GM11168 (cell line): ENCODE measurements around the gene DOCK7.
"Not testable (repeated sequence)": the region's sequence is repeated elsewhere in the genome, so short reads cannot be mapped to it uniquely, and the experiment has no call there.

Experiments
- in situ Hi-C: fragments of 300-500 bp; cut with MboI; formaldehyde crosslinking; loops from one replicate; pipeline ENCODE4 v1.12.0; 2022; ENCODE audit warnings: low sequenced_read_pairs; ENCODE audit not compliant: unreplicated experiment

DOCK7 gene

GRCh38 chr1:62706985-62707743 lies 19.0 kb upstream of the DOCK7 start:
- in situ Hi-C loops: no loop called here

- in situ Hi-C loops: not testable (repeated sequence)
Measured at GRCh38 chr1:62698161-62698560, 10.0 kb upstream of the DOCK7 start.

- in situ Hi-C loops: not testable (repeated sequence)
Measured at GRCh38 chr1:62694479-62694878, 6.3 kb upstream of the DOCK7 start.

- in situ Hi-C loops: no loop called here
Measured at GRCh38 chr1:62693123-62693522, 4.9 kb upstream of the DOCK7 start.

GRCh38 chr1:62691062-62691844 lies 3.1 kb upstream of the DOCK7 start:
- in situ Hi-C loops: no loop called here

- in situ Hi-C loops: no loop called here
Measured at GRCh38 chr1:62689524-62689923, 1.3 kb upstream of the DOCK7 start.

GRCh38 chr1:62688687-62689085 lies 500 bp upstream of the DOCK7 start:
- in situ Hi-C loops: no loop called here

GRCh38 chr1:62687421-62687902 lies 724 bp downstream of the DOCK7 start:
- in situ Hi-C loops: no loop called here

GRCh38 chr1:62686822-62687221 lies 1.4 kb downstream of the DOCK7 start:
- in situ Hi-C loops: no loop called here

- in situ Hi-C loops: no loop called here
Measured at GRCh38 chr1:62685431-62685859, 2.7 kb downstream of the DOCK7 start.

GRCh38 chr1:62682531-62682930 lies 5.7 kb downstream of the DOCK7 start:
- in situ Hi-C loops: no loop called here

- in situ Hi-C loops: not testable (repeated sequence)
Measured at GRCh38 chr1:62680992-62681391, 7.2 kb downstream of the DOCK7 start.

GRCh38 chr1:62677822-62678221 lies 10.4 kb downstream of the DOCK7 start:
- in situ Hi-C loops: not testable (repeated sequence)

- in situ Hi-C loops: no loop called here
Measured at GRCh38 chr1:62676611-62677356, 11.4 kb downstream of the DOCK7 start.

GRCh38 chr1:62673629-62674028 lies 14.6 kb downstream of the DOCK7 start:
- in situ Hi-C loops: no loop called here

- in situ Hi-C loops: no loop called here
Measured at GRCh38 chr1:62672029-62672428, 16.2 kb downstream of the DOCK7 start.

- in situ Hi-C loops: no loop called here
Measured at GRCh38 chr1:62654744-62655143, 33.4 kb downstream of the DOCK7 start.

- in situ Hi-C loops: no loop called here
Measured at GRCh38 chr1:62652387-62652786, 35.8 kb downstream of the DOCK7 start.

- in situ Hi-C loops: no loop called here
Measured at GRCh38 chr1:62643283-62643682, 44.9 kb downstream of the DOCK7 start.

- in situ Hi-C loops: no loop called here
Measured at GRCh38 chr1:62637392-62638105, 50.6 kb downstream of the DOCK7 start.
